ENCODE data around the gene NEFH. TPM values are rescaled to one million over a fixed set of nuclear protein-coding genes. Genes with fewer than 3 reads are reported as not detected.

NEFH gene
- total RNA-seq, 1 donor from 2014 or later, result 0.20 TPM

DNA sequence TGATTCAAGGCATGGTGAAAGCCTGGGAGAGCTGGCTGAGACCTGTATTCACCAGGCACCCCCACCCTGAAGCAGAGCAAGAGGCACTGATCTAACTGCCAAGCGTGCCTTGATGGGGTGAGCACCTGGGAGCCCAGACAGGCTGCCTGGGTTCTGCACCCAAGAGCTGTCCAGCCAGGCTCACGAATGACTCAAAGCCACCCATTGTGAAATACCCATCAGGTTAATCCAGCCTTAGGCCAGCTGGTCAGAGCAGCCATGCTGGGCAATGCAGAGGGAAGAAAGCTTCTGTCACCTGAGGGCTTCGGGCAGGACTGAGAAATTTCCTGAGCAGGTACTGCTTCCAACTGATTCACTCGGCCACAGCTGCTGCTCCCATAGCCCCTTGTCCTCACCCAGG is 51.4 kb downstream of the NEFH start:
- ChIA-PET POLR2A (no interaction called here), CTCF (no interaction called here)
- Mint-ChIP-seq H3K27me3 (no peaks in the 10 kb centered on the region), H3K27ac (no peak overlapping the region), H3K4me3 (no peak overlapping the region), H3K36me3 (ENCODE audit: low read depth) (peaks cover 90% of the 10 kb centered on the region), H3K9me3 (no peaks in the 10 kb centered on the region), H3K4me1 (no peaks in the 10 kb centered on the region)
- no peak for TF ChIP-seq CTCF (IDR thresholded peaks at IDR 0.05)
- DNase-seq, result no peak
- intact Hi-C loops (cut with micrococcal nuclease), result no loop called here
- no peak for ATAC-seq (ENCODE audit: low read depth)

- H3K36me3 Mint-ChIP-seq (ENCODE audit: low read depth), result peaks cover 82% of the 10 kb centered on the region
- ATAC-seq (ENCODE audit: low read depth) (no peak), DNase-seq (no peak)
- TF ChIP-seq CTCF (IDR thresholded peaks at IDR 0.05), result no peak
- intact Hi-C loops (cut with micrococcal nuclease), result no loop called here
- no peak overlapping the region for H3K27ac Mint-ChIP-seq
- POLR2A ChIA-PET, result no interaction called here
- CTCF ChIA-PET, result no interaction called here
- no peak overlapping the region for H3K4me3 Mint-ChIP-seq
- no peaks in the 10 kb centered on the region for H3K9me3 Mint-ChIP-seq
- no peaks in the 10 kb centered on the region for H3K27me3 Mint-ChIP-seq
- peaks cover 4% of the 10 kb centered on the region for H3K4me1 Mint-ChIP-seq
Measured at GRCh38 chr22:29536411-29536810, 56.4 kb downstream of the NEFH start.

GRCh38 chr22:29539105-29539504 is 59.1 kb downstream of the NEFH start:
- no peak for ATAC-seq (ENCODE audit: low read depth)
- TF ChIP-seq CTCF (IDR thresholded peaks at IDR 0.05), result no peak
- no peaks in the 10 kb centered on the region for H3K9me3 Mint-ChIP-seq

More at GRCh38 chr22:29539105-29539504, 59.1 kb downstream of the NEFH start:
- Mint-ChIP-seq H3K27ac (no peak overlapping the region), H3K4me3 (no peak overlapping the region), H3K4me1 (peaks cover 10% of the 10 kb centered on the region), H3K36me3 (ENCODE audit: low read depth) (peaks cover 77% of the 10 kb centered on the region), H3K27me3 (no peaks in the 10 kb centered on the region)
- intact Hi-C loops (cut with micrococcal nuclease), result no loop called here
- POLR2A ChIA-PET, result no interaction called here
- CTCF ChIA-PET, result no interaction called here
- no peak for DNase-seq

Other genes starting within 250 kb of the NEFH start
- gene RHBDD3, start 212.2 kb upstream of the NEFH start, total RNA-seq, result 17.7 and 17.9 TPM in 2 replicates
- 347 and 382 TPM in 2 replicates for gene EWSR1, start 211.9 kb upstream of the NEFH start, total RNA-seq
- not detected in 2 replicates for gene GAS2L1, start 173.6 kb upstream of the NEFH start, total RNA-seq
- gene RASL10A, start 164.5 kb upstream of the NEFH start, total RNA-seq, result 0.98 and 1.0 TPM in 2 replicates
- 120 and 132 TPM in 2 replicates for gene AP1B1, start 91.6 kb upstream of the NEFH start, total RNA-seq
- not detected in 2 replicates for gene RFPL1, start 41.6 kb upstream of the NEFH start, total RNA-seq
- 44.1 and 51.3 TPM in 2 replicates for gene THOC5, start 73.5 kb downstream of the NEFH start, total RNA-seq
- gene NIPSNAP1, start 100.9 kb downstream of the NEFH start, total RNA-seq, result 27.2 and 29.5 TPM in 2 replicates
- gene NF2, start 123.4 kb downstream of the NEFH start, total RNA-seq, result 30.3 and 32.3 TPM in 2 replicates
- gene CABP7, start 239.8 kb downstream of the NEFH start, total RNA-seq, result 0.07 TPM in 1 of 2 replicates, not detected in the other

All from activated B cell treated with CpG ODN at 0.5 μM for 24 hours (primary cell).